K562 treated with DMSO at 1 percent for 48 hours (cell line): ENCODE measurements around the gene GGPS1. TPM values are rescaled to one million over a fixed set of nuclear protein-coding genes. Genes with fewer than 3 reads are reported as not detected.

Experiments used
- total RNA-seq: library from RNA; unstranded; fragments of 300-600 nt; gene quantifications from 2 replicates; pipeline ENCODE4 v1.2.3, GENCODE V29; 2022; ENCODE audit warnings: low replicate concordance; ENCODE audit errors: extremely low read depth

GGPS1 gene
- total RNA-seq, result not detected in 2 replicates

DNA sequence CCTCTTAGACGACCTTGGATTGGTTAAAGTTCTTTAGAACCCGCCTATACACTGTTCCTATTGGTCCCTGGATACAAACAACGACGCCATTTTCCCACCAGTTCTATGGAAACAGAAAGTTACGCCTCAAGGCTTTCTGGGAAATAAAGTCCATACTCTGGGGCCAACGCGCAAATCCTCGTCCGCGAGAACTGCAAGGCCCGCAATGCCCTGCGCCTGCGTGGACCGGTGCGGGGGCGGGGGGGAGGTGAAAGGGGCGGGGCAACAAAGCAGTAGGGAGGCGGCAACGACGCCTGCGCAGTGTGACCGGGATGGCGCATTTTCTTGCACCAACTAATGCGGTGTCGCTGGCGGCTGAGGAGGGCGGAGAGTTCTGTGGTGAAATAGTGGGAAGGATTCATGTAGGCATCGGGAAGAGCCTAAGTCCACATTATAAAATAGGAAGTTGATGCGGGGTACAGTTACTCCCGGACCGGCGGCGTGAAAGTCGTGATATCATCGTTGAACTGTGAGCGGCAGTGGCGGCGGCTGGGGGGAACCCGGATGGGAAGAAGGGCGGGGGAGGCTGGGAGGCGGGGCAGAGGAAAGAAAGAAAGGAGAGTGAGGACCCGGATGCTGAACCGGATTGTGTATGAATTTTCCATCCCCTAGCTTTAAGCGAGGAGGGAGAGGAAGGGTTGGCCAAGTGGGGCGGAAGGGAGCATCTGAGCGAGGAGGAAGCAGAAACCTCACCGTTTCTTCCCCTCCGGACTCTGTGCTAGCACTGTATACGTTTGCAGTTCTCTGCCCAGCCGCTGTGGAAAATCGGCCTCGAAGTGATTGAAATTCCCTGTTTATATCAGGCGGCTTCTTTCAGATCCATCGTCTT is at the start of gene GGPS1:
GGPS1 (plus strand) TSS at position 300 of the 868 bp plus-strand sequence. CDS start 6,695 bp downstream, outside the sequence.

DNA sequence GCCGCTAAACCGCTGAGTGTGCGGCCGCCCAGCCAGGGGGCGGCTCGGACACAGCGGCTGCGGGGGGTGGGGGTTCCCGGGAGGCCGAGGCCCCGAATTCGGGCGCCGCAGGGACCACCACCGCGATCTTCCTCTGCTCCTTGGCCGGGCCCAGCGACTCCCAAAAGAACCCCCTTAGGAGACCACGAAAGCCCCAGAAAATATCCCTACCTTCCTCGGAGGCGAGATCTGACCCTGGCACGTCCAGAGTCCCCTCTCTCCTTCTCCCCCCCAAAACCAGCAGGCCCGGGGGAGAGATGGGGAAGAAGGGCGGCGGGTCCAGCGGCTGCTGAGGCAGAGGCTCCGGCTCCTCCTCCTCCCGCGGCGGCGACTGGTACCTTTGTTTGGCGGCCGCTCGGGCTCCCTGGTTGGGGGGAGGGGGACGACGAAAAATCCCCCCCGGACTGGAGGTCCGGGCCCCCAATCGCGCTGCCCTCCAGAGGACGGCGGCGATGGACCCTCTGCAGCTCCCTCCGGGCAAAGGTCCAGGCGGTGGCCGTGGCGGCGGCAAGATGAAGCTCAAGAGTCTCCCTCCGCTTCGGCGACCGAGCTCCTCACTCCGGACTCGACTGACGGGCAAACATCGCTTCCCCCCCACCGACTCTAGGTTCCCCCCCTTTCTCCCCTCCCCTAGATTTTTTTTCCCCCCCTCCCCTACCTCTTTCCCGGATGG is 655 bp upstream of the GGPS1 start, which contains the start of gene ARID4B:
ARID4B (minus strand) TSS at position 621 of the 712 bp plus-strand sequence. CDS start 1,260 bp downstream, outside the sequence.

DNA sequence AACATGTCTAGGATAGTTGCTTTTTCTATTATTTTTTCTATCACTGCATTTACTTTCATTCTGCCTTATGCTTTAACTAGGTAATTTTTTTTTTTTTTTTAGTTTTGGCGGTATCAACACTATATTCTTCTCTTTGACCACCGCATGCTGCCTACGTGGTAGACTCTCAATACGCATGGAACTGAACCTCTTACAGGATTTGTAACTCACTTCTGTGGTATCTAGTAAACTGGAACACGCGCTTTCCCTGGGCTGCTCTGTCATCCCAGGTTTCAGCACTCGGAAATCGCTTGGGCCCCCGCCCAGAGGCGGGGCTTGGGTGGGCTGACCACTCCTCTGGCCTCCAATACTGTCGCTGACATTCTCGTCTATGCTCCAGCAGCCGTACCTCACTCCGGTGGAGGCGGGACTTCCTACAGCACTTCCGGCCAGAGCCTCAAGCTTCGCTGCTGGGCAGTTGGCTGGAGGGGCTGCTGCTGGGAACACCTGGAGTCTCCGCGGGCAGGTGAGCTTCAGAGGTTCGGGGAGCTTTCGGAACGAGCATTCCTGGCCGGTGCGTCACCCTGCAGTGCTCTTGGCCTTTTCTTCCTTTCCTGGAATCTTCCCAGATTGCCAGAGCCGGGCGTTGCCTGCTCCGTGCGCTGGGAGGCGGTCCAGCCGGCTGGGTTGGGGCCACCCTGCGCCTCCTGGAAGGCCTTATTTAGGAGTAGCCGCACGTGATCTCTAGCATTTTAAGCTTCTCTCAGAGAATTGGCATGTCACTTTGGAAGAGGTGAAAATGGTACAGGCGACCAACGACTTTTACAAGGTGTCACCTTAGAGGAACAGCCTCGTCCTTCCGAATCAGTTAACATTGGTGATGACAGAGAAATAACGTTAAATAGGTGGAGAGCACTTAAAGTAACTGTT is 38.9 kb downstream of the GGPS1 start, which contains the start of gene TBCE:
TBCE (plus strand) TSS at position 428 of the 909 bp plus-strand sequence. CDS start 12,623 bp downstream, outside the sequence.

Other genes with a start within 250 kb of the GGPS1 start
- gene TOMM20, start 199.7 kb upstream of the GGPS1 start, total RNA-seq, result not detected in 2 replicates
- not detected in 2 replicates for gene RBM34, start 167.3 kb upstream of the GGPS1 start, total RNA-seq
- gene ARID4B, start 391 bp upstream of the GGPS1 start, total RNA-seq, result not detected in 2 replicates
- not detected in 2 replicates for gene TBCE, start 38.9 kb downstream of the GGPS1 start, total RNA-seq
- not detected in 2 replicates for gene B3GALNT2, start 175.9 kb downstream of the GGPS1 start, total RNA-seq